ENCODE data around the gene TMEM145.

DNA sequence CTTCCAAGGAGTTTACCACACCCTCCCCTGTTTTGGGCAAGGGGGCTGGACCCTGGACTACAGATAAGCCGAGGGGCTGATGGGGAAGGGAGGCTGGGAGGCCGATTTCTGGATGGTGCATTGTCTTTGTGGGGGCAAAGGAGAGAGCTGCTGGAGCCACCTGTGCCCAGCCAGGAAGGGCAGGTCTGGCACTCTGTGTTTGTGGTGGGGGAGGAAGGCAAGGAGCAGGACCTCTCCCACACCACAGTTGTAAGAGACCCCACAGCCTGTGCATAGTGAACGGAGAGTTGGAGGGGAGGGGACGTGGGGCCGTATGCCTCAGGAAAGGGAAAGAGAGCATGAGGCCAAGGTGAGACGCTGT, 27.1 kb upstream of the TMEM145 start:
- TF ChIP-seq, protein P1, sequence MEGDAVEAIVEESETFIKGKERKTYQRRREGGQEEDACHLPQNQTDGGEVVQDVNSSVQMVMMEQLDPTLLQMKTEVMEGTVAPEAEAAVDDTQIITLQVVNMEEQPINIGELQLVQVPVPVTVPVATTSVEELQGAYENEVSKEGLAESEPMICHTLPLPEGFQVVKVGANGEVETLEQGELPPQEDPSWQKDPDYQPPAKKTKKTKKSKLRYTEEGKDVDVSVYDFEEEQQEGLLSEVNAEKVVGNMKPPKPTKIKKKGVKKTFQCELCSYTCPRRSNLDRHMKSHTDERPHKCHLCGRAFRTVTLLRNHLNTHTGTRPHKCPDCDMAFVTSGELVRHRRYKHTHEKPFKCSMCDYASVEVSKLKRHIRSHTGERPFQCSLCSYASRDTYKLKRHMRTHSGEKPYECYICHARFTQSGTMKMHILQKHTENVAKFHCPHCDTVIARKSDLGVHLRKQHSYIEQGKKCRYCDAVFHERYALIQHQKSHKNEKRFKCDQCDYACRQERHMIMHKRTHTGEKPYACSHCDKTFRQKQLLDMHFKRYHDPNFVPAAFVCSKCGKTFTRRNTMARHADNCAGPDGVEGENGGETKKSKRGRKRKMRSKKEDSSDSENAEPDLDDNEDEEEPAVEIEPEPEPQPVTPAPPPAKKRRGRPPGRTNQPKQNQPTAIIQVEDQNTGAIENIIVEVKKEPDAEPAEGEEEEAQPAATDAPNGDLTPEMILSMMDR (IDR thresholded peaks at IDR 0.05): no peak
- no peak for TF ChIP-seq POLR2A (IDR thresholded peaks at IDR 0.05)
